Measurements from ENCODE around the gene MZF1.

MZF1 gene

GRCh38 chr19:58538257-58539168 lies 34.6 kb downstream of the MZF1 start:
- peak; percentile 38 for DNase-seq

- no peak for DNase-seq
These were observed 36.0 kb downstream of the MZF1 start for GRCh38 chr19:58536852-58537798.

GRCh38 chr19:58535857-58536256 lies 37.3 kb downstream of the MZF1 start:
- DNase-seq: no peak

GRCh38 chr19:58531034-58531840 lies 41.9 kb downstream of the MZF1 start:
- no peak for DNase-seq

GRCh38 chr19:58529405-58529804 lies 43.7 kb downstream of the MZF1 start:
- no peak for DNase-seq

- no peak for DNase-seq
These were observed 50.4 kb downstream of the MZF1 start for GRCh38 chr19:58522709-58523108.

- DNase-seq: no peak
These were observed 51.5 kb downstream of the MZF1 start for GRCh38 chr19:58521651-58522050.

- no peak for DNase-seq
These were observed 52.9 kb downstream of the MZF1 start for GRCh38 chr19:58520257-58520599.

- peak; percentile 94 for DNase-seq
These were observed 53.5 kb downstream of the MZF1 start, which contains the start of gene ZBTB45 for GRCh38 chr19:58519355-58520256. ZBTB45 (minus strand) TSS chr19:58519810; CDS start chr19:58517673, 2,137 bp downstream.

GRCh38 chr19:58519087-58519354 lies 54.1 kb downstream of the MZF1 start:
- peak; percentile 45 for DNase-seq

GRCh38 chr19:58518256-58519086 lies 54.7 kb downstream of the MZF1 start:
- DNase-seq: no peak

- DNase-seq: no peak
These were observed 55.9 kb downstream of the MZF1 start for GRCh38 chr19:58516964-58517833.

GRCh38 chr19:58516246-58516836 lies 56.8 kb downstream of the MZF1 start:
- DNase-seq: no peak

- no peak for DNase-seq
These were observed 57.9 kb downstream of the MZF1 start for GRCh38 chr19:58515259-58515658.

- no peak for DNase-seq
These were observed 58.5 kb downstream of the MZF1 start for GRCh38 chr19:58514564-58515022.

- peak; percentile 93 for DNase-seq
These were observed 59.2 kb downstream of the MZF1 start for GRCh38 chr19:58513694-58514563.

- DNase-seq: no peak
These were observed 59.9 kb downstream of the MZF1 start for GRCh38 chr19:58513213-58513693.

All from CD4-positive, alpha-beta T cell treated with Interleukin-15 for 1 hour (primary cell).